Activated CD8-positive, alpha-beta T cell treated with anti-CD3 and anti-CD28 coated beads, Interleukin-2, amount 10 ng/mL, durations not matched to agents 7 days and 5 days (primary cell): Measurements from ENCODE around the gene ITGB2. TPM values are rescaled to one million over a fixed set of nuclear protein-coding genes. Genes with fewer than 3 reads are reported as not detected.
A peak's percentile ranks its signal among the peaks of the same experiment; 100 is the strongest.
"Not testable (repeated sequence)": the region's sequence is repeated elsewhere in the genome, so short reads cannot be mapped to it uniquely, and the experiment has no call there.

Experiments used
- ATAC-seq: fragments of 150-1000 bp; cut with Tn5 transposase; one replicate; pipeline ENCODE4 v1.10.0; 2021; ENCODE audit warnings: moderate library complexity
- CTCF ChIA-PET: fragments of 350-600 bp; sonication (Branson Sonifier 250); formaldehyde crosslinking; loops from one replicate; lab custom pipeline; 2021; ENCODE audit warnings: antibody characterized with exemption; lab: Charles Lee
- POLR2A ChIA-PET: fragments of 350-600 bp; sonication (Branson Sonifier 250); formaldehyde crosslinking; loops from one replicate; lab custom pipeline; 2021; ENCODE audit warnings: antibody characterized with exemption; lab: Charles Lee
- DNase-seq: peaks from one replicate; pipeline ENCODE4 v3.0.0-alpha.2; 2020
- H3K27ac Mint-ChIP-seq: one replicate; pipeline ENCODE4 v1.8.0; 2021; ENCODE audit warnings: mild to moderate bottlenecking, mixed read lengths
- H3K27me3 Mint-ChIP-seq: one replicate; pipeline ENCODE4 v1.8.0; 2021; ENCODE audit warnings: low read depth, mixed read lengths
- H3K36me3 Mint-ChIP-seq: one replicate; pipeline ENCODE4 v1.8.0; 2021; ENCODE audit warnings: low read depth, mixed read lengths
- H3K4me1 Mint-ChIP-seq: one replicate; pipeline ENCODE4 v1.8.0; 2021; ENCODE audit warnings: low read depth, mixed read lengths
- H3K4me3 Mint-ChIP-seq: one replicate; pipeline ENCODE4 v1.8.0; 2021; ENCODE audit warnings: mild to moderate bottlenecking, mixed read lengths
- H3K9me3 Mint-ChIP-seq: one replicate; pipeline ENCODE4 v1.8.0; 2022; ENCODE audit warnings: mixed read lengths; ENCODE audit not compliant: insufficient read depth
- total RNA-seq, 2 experiments: library from RNA; stranded (reverse); gene quantifications; one replicate each; pipeline ENCODE4 v1.2.3, GENCODE V29; 2021

ITGB2 gene
- total RNA-seq, 2 experiments from 2014 or later = 503 to 530 TPM

DNA sequence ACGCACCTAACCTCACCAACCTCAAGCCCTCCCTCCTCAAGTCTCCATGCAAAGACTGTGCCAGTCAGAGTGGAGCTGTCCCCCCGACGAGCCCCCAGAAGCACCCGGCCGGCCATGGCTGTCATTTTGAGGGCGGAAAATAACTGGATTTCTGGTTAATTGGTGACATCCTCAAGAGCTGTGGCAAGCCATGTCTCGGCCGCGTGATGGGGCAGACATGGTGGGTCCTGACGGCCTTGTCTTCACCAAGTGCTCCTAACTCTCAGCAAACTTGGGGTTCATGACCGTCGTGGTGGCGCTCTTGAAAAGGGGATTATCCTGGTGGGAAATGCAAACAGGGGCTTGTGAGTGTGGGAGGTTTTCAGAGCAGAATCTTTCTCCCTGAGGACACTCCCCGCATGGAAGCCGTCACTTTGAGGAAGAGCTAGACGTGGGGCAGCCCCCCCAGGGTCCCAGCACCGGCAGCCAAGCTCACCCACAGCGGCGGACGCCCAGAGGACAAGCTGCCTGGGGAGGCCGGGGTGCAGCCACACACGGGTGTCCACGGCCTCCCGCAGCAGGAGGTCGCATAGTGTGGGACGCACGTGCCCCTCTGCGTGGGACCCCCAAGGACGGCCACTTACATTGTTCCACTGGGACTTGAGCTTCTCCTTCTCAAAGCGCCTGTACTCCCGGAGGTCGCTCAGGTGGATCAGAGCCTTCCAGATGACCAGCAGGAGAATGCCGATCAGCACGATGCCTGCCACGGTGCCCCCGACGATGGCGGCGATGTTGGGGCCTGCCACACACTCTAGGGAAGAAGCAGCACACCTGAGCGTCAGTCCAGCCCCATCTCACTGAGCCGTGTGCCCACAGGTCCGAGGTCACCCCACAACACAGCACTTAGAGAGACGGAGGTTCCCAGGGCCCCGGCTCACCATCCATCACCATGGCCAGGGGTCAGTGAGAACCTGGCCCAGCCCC lies 34.3 kb downstream of the ITGB2 start:
- ChIA-PET CTCF (interaction anchor here (0.7 to 1.2 kb wide), 2 partner anchors 26 to 45 kb away, joined by 3 read pairs; no protein-coding TSS in a partner anchor), POLR2A (interaction anchor here (0.5 to 0.9 kb wide), 2 partner anchors 10 to 74 kb away, joined by 3 read pairs; no protein-coding TSS in a partner anchor)
- H3K27ac Mint-ChIP-seq = no peak overlapping the region
- ATAC-seq (no peak), DNase-seq (no peak)
- H3K4me1 Mint-ChIP-seq = peaks cover 23% of the 10 kb centered on the region
- peaks cover 36% of the 10 kb centered on the region for H3K36me3 Mint-ChIP-seq
- H3K9me3 Mint-ChIP-seq = no peaks in the 10 kb centered on the region
- H3K4me3 Mint-ChIP-seq = no peak overlapping the region
- no peaks in the 10 kb centered on the region for H3K27me3 Mint-ChIP-seq

GRCh38 chr21:44885615-44886014 lies 35.1 kb downstream of the ITGB2 start:
- no peak for DNase-seq
- ChIA-PET POLR2A (interaction anchor here (1.5 kb wide), 1 partner anchor 28 kb away, joined by 4 read pairs; no protein-coding TSS in a partner anchor), CTCF (interaction anchor here (1.2 kb wide), 1 partner anchor 27 kb away, joined by 3 read pairs; no protein-coding TSS in a partner anchor)

DNA sequence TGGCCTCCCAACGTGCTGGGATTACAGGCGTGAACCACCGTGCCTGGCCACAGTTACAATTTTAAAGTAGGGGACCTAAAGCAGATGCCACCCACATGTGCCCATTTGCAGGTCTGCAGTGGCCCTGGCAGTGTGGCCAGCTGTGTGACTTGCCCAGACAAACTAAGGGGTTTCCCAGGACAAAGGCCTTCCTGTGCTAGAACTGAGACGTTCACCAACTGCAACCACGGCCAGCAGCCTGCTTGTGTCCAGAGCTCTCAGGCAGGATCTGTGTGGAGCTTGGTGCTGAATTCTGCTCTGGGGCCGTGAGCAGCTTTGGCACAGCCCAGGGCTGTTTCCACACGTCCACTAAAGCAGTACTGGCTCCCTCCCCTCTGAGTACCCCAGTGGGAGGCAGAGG lies 36.6 kb downstream of the ITGB2 start:
- POLR2A ChIA-PET = interaction anchor here (0.6 to 2.7 kb wide), 4 partner anchors 10 to 30 kb away, joined by 3 to 15 read pairs (median 5); partner anchors contain the start of gene PTTG1IP
- H3K27me3 Mint-ChIP-seq = no peaks in the 10 kb centered on the region
- CTCF ChIA-PET = interaction anchor here (1.2 to 1.3 kb wide), 2 partner anchors 38 to 48 kb away, joined by 3 to 7 read pairs; no protein-coding TSS in a partner anchor
- peaks cover 36% of the 10 kb centered on the region for H3K4me1 Mint-ChIP-seq
- ATAC-seq (no peak), DNase-seq (no peak)
- H3K27ac Mint-ChIP-seq = no peak overlapping the region
- peaks cover 22% of the 10 kb centered on the region for H3K36me3 Mint-ChIP-seq
- H3K4me3 Mint-ChIP-seq = no peak overlapping the region
- no peaks in the 10 kb centered on the region for H3K9me3 Mint-ChIP-seq

More at GRCh38 chr21:44885615-44886014, 35.1 kb downstream of the ITGB2 start:
- ATAC-seq = no peak
- no peak overlapping the region for H3K27ac Mint-ChIP-seq
- H3K9me3 Mint-ChIP-seq = no peaks in the 10 kb centered on the region
- H3K27me3 Mint-ChIP-seq = no peaks in the 10 kb centered on the region
- no peak overlapping the region for H3K4me3 Mint-ChIP-seq
- peaks cover 31% of the 10 kb centered on the region for H3K36me3 Mint-ChIP-seq
- H3K4me1 Mint-ChIP-seq = peaks cover 31% of the 10 kb centered on the region

DNA sequence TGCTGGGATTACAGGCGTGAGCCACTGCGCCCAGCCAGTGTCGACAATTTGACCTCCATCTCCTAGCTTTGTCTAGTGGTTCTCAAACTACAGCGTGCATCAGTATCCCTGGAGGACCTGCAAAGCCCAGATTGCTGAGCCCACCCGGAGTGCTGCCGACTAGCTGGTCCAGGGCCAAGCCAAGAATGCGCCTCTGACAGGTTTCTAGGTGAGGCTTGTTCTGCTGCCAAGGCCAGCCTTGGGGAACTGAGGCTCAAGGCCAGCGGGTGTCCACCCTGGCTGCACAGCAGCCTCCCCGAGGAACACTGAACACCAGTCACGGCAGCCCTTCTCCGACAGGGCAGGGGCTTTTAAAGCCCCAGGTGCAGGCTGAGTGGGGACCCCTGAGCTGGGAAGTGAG lies 37.4 kb downstream of the ITGB2 start:
- Mint-ChIP-seq H3K9me3 (no peaks in the 10 kb centered on the region), H3K27me3 (no peaks in the 10 kb centered on the region), H3K36me3 (peaks cover 22% of the 10 kb centered on the region), H3K4me3 (no peak overlapping the region), H3K27ac (no peak overlapping the region), H3K4me1 (peaks cover 36% of the 10 kb centered on the region)
- ATAC-seq (no peak), DNase-seq (no peak)
- POLR2A ChIA-PET = interaction anchor here (1.4 to 2.7 kb wide), 3 partner anchors 9 to 57 kb away, joined by 3 to 15 read pairs (median 6); partner anchors contain the start of genes PTTG1IP and SLX9
- CTCF ChIA-PET = interaction anchor here (1.2 to 1.7 kb wide), 3 partner anchors 10 to 49 kb away, joined by 3 to 7 read pairs (median 6); no protein-coding TSS in a partner anchor

DNA sequence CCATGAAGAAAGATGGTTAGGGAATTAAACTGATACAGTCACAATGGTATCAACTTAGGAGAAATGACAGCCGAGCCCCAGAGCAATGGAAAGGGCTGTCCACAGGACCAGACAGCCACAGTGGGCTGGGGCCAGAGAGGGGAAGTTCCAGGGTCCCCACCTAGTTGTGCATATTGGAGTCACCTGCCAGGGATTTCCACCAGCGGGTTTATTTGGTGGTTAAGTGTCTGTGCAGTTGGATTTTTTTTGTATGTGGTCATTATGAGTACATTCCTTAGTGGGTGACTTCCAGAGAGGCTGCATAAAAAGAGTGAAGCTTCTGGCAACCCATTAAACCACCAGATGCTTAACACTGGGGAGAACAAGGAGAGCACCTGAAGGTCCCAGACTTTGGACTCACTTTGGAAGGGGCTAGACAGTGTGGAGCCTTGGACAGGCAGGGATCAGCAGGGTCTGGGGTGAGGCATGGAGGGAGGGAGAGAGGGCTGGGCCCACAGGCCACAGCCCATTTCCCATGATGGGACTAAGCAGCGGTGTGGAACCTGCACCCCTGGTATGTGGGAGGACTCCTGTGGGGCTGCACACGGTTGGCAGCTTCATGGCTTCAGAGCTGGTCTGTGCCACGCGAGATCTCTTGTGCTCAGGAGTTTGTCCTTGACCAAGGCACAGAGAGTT lies 39.4 kb downstream of the ITGB2 start:
- peak; percentile 46 for ATAC-seq
- no peaks in the 10 kb centered on the region for H3K27me3 Mint-ChIP-seq
- no peaks in the 10 kb centered on the region for H3K9me3 Mint-ChIP-seq
- H3K4me3 Mint-ChIP-seq = no peak overlapping the region
- H3K4me1 Mint-ChIP-seq = peaks cover 35% of the 10 kb centered on the region
- POLR2A ChIA-PET = no interaction called here
- peaks cover 9% of the 10 kb centered on the region for H3K36me3 Mint-ChIP-seq
- H3K27ac Mint-ChIP-seq = peak overlapping the region; percentile 80
- DNase-seq = no peak
- CTCF ChIA-PET = interaction anchor here (0.7 to 1.6 kb wide), 13 partner anchors 8 to 247 kb away, joined by 3 to 7 read pairs (median 3); partner anchors contain the start of gene PTTG1IP

- Mint-ChIP-seq H3K27me3 (no peaks in the 10 kb centered on the region), H3K4me1 (peaks cover 35% of the 10 kb centered on the region), H3K4me3 (peak overlapping the region; percentile 12), H3K36me3 (peaks cover 3% of the 10 kb centered on the region), H3K27ac (peak overlapping the region; percentile 80), H3K9me3 (no peaks in the 10 kb centered on the region)
- ChIA-PET POLR2A (no interaction called here), CTCF (interaction anchor here (1.0 to 1.6 kb wide), 5 partner anchors 15 to 87 kb away, joined by 3 to 7 read pairs (median 4); no protein-coding TSS in a partner anchor)
- DNase-seq (no peak), ATAC-seq (peak; percentile 43)
Measured at GRCh38 chr21:44880405-44881197, 40.1 kb downstream of the ITGB2 start.

- DNase-seq, ATAC-seq, H3K27me3 Mint-ChIP-seq, H3K4me3 Mint-ChIP-seq, H3K9me3 Mint-ChIP-seq, H3K27ac Mint-ChIP-seq, POLR2A ChIA-PET, H3K36me3 Mint-ChIP-seq: not testable (repeated sequence)
- CTCF ChIA-PET = interaction anchor here (1.2 kb wide), 1 partner anchor 86 kb away, joined by 3 read pairs; no protein-coding TSS in a partner anchor
- H3K4me1 Mint-ChIP-seq = peaks cover 48% of the 10 kb centered on the region
Measured at GRCh38 chr21:44879238-44879637, 41.5 kb downstream of the ITGB2 start.

DNA sequence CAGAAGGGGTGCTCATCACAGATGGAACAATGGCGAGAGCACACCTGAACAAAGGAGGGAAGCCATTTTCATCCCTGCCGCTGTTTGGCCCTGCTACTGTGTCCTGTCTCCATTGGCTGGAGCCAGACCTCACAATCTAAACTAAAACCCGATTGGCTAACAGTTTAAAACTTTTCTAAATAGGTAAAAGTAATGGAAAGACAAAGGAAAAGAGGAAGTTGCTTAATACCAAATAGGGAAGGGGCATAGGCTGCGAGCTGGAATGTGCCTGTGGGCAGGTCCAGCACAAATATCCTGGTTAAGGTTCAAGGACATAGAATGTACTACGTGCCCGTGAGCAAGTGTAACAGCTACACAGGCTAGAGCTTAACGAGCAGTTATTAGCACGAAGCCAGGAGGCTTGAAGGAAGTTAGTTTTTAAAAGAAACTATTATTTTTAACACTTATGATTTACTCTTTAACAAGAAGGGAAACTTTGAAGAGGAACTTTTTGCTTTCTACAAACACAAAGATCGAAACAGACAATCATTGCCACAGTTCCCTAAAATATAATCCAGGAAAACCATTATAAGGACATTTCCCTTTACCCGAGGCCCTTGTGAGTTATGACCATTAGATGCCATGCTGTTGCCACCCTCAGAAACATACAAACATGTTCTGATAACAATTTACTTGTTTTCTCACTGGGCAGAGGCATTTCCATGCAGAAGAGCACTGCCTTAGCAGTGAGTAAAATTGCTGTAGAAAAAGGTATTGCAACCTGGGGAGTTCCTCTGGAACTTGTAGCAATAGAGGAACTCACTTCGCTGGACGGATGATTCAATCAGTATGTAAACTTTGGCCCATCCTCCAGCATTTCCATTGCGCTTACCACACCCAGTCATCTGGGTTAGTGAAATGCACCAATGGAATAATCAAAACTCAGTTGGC lies 42.4 kb downstream of the ITGB2 start:
- CTCF ChIA-PET = interaction anchor here (1.2 kb wide), 2 partner anchors 77 to 85 kb away, joined by 3 to 5 read pairs; partner anchors contain the start of gene UBE2G2

DNA sequence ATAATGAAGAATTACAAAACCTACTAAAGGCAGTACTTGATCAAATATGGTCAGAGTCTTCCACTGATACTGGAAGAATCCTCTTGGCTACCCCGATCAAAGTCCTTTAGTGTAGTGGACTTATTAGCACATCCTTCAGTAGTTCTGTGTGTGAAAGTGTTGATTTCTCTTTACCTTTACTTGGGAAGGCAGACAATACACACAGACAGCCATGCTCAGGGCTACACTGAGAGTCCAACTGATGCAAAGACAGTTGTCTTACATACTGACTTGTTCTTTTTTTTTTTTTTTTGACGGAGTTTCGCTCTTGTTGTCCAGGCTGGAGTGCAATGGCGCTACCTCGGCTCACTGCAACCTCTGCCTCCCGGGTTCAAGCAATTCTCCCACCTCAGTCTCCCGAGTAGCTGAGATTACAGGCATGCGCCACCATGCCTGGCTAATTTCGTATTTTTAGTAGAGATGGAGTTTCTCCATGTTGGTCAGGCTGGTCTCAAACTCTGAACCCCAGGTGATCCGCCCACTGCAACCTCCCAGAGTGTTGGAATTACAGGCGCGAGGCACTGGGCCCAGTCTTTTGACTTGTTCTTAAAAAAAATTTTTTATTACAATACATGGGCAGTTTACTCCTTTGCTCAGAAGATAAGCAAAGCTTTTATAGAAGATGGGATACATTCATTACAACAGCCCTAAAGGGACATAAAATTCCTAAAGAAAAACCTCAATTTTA lies 43.7 kb downstream of the ITGB2 start:
- Mint-ChIP-seq H3K9me3 (no peaks in the 10 kb centered on the region), H3K27ac (no peak overlapping the region)
- CTCF ChIA-PET = interaction anchor here (1.2 to 6.3 kb wide), 2 partner anchors 76 to 77 kb away, joined by 5 to 106 read pairs; partner anchors contain the start of gene UBE2G2

More for the DNA sequence above, 42.4 kb downstream of the ITGB2 start:
- DNase-seq (no peak), ATAC-seq (no peak)
- POLR2A ChIA-PET = no interaction called here
- H3K9me3 Mint-ChIP-seq = no peaks in the 10 kb centered on the region
- no peak overlapping the region for H3K27ac Mint-ChIP-seq
- no peak overlapping the region for H3K4me3 Mint-ChIP-seq
- no peaks in the 10 kb centered on the region for H3K27me3 Mint-ChIP-seq
- peaks cover 48% of the 10 kb centered on the region for H3K4me1 Mint-ChIP-seq
- no peaks in the 10 kb centered on the region for H3K36me3 Mint-ChIP-seq

More for the DNA sequence above, 43.7 kb downstream of the ITGB2 start:
- Mint-ChIP-seq H3K36me3 (peaks cover 4% of the 10 kb centered on the region), H3K27me3 (no peaks in the 10 kb centered on the region), H3K4me3 (peak overlapping the region; percentile 0), H3K4me1 (peaks cover 48% of the 10 kb centered on the region)
- DNase-seq (no peak), ATAC-seq (no peak)
- POLR2A ChIA-PET = interaction anchor here (0.7 kb wide), 1 partner anchor 9 kb away, joined by 3 read pairs; no protein-coding TSS in a partner anchor
